GM19238 (cell line): Measurements from ENCODE around the gene KCNJ1.

Source experiments
- DNase-seq: peaks from one replicate; pipeline ENCODE4 v3.0.0; 2011; ENCODE audit warnings: low spot score; ENCODE audit not compliant: insufficient read length

The KCNJ1 gene

DNA sequence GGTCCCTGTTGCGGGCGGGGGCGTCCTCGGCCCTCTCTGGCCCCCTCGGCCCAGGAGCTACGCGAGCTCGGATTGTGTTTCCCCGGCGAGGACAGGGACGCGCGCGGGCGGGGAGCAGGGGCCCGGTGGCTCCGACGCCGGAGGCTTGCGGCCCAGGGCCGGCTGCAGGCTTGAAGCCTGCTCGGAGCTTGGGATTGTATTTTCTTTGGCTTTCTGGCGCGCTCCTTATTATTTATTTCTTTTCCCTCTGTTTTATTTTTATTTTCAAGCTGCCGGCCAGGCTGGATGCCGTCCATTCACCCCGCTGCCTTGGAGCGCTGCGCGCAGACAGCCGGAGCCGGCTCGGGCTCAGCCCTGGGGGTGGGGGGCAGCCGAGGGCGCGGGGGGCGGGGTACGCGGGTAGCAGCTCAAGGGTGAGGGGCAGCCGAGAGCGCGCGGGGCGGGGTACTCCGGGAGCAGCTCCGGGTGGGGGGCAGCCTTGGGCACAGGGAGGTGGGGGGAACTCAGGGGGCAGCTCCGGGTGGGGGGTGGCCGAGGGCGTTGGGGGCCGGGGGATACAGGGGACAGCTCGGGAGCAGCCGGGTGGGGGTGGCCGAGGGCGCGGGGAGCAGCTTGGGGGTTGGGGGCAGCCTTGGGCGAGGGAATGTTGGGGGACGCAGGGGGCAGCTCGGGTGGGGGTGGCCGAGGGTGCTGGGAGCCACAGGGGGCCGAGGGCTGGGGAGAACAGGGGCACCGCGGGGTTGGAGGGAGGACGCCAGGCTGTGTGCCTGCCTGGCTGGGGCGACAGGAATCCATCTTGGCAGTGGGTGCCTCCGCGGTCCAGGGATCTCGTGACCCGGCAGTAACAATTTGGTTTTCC lies 42.7 kb downstream of the KCNJ1 start:
- DNase-seq: no peak

DNA sequence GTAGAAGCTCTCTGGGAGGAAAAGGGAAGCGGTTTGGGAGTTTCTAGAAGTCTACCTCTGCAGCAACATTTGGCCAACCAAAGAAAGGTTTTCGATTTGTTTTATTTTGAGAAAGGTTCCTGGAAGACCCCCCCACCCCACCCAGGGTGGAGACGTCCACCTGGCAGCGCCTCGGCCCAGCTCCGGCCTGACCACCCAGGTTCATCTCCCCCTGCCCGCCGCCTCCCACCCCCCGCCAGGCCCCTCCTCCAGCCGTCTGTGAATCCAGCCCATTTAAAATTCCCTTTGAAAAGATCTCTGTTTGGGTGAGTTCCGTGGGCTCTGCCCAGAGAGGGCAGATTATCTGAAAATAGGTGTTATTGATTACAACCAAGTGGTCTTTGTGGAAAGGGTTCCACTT lies 43.3 kb downstream of the KCNJ1 start:
- no peak for DNase-seq

DNA sequence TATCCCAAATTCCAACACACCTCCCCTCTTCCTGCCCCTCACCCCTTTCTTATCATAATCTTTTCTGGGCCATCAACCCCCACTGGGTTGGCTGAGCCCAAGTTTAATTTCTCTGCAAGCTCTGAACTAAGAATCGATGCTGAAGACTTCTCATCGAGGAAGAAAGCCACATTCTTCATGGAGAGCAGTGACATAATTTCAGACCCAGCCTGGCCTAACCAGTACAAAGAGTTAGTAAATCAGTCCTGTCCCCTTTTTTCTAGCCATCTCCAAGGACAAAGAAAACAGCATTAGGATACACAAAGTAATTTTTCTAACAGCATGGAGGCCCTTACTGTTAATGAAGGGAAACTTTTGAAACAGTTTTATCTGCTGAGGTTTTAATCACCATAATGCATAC lies 45.0 kb downstream of the KCNJ1 start:
- DNase-seq: no peak

DNA sequence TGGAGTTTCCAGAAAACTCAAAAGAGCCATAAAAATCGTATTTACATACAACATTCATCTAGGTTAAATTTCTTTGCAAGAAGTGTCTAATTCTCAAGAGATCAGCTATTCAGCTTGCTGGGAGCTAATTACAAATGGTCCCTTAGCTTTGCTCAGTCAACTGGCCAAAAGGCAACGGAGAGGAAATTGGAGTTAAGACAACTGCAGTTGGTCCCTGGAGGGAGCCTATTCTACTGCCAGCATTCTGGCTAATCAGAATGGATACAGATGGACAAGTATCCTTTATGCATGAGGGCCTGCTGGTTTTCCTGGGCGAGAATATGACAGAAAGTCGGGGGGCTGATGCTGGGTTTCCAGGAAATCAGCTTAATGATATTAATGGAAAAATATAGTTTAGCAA lies 45.5 kb downstream of the KCNJ1 start:
- DNase-seq: no peak

DNA sequence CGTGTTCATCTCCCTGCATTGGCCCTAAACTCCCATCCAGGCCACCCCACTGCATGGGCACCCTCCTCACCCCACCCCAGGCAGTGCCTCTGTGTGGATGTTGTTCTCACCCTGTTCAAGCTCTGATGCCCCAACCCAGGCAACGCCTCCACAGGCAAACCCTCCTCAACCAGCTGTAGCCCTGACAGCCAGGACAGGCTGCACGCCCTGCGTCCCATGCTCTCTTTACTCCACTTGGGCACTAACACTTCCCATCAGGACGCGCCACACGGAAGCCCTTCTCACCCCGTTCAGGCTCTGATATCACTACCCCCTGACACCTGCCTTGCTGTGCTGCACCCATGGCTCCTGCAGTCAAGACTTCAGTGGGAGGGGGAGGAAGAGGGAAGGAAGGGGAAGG lies 47.9 kb downstream of the KCNJ1 start:
- no peak for DNase-seq

DNA sequence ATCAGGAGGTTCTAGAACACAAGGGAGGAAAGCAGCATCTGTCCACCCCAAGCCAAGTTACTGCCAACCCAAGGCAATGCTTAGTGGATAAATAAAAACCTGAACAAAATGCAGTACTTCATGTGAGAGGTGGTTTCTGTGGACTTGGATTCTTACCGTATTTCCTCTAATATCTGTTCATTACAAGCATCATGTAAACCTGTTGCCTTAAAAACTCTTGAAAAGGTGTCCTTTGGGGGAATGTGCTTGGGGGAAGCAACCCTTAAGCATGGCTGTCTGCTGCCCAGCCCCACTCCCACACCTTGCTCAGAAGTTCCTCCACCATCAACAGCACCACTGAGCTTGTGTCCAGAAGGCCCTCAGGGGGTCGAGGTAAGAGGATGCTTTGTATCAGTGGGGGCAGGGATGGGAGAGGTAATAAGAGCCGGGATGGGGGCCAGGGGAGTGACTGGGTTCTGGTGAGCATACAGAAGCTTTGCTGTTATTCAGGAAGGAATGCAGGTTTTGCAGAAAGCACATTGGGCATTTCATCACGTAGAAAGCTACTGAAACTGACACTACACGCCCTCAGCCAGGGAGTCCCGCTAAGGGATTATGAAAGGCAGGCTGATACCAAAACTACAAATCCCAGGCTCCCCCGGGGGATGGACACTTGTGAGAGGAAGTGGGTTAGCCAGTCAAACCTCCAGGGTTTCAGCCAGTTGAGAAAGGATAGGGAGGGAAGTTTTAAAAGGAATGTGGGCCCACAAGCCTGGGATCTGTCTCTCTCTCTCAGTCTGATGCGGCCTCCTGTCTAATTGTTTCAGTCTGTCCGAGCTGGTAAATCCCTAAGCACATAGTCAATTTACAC lies 52.0 kb downstream of the KCNJ1 start:
- DNase-seq: no peak

DNA sequence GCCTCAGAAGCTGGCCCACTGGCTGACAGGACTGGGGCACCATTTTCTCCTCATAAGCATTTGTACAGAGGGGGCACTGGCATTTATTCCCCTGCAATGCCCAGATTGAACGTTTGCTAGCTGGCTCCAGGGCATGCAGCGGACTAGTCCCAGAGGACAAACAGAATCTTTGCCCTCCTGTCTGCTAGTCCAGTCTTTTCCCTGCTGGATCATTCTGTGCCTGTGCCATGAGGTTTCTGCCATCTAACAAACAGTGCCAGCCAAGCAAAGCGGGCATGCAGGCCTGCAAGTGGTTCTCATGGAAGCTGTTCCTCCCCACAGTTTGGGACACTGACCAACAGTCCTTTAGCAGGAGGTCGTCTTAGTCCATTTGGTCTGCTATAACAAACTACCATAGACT lies 53.4 kb downstream of the KCNJ1 start:
- DNase-seq: no peak

DNA sequence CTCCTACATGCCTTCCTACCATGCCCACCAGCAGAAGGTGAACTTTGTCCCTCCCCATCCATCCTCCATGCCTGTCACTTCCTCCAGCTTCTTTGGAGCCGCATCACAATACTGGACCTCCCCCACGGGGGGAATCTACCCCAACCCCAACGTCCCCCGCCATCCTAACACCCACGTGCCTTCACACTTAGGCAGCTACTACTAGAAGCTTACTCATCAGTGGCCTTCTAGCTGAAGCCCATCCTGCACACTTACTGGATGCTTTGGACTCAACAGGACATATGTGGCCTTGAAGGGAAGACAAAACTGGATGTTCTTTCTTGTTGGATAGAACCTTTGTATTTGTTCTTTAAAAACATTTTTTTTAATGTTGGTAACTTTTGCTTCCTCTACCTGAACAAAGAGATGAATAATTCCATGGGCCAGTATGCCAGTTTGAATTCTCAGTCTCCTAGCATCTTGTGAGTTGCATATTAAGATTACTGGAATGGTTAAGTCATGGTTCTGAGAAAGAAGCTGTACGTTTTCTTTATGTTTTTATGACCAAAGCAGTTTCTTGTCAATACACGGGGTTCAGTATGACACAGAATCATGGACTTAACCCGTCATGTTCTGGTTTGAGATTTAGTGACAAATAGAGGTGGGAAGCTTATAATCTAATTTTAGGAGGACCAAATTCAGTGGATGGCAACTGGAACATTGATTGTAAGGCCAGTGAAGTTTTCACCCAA lies 56.1 kb downstream of the KCNJ1 start:
- DNase-seq: no peak

DNA sequence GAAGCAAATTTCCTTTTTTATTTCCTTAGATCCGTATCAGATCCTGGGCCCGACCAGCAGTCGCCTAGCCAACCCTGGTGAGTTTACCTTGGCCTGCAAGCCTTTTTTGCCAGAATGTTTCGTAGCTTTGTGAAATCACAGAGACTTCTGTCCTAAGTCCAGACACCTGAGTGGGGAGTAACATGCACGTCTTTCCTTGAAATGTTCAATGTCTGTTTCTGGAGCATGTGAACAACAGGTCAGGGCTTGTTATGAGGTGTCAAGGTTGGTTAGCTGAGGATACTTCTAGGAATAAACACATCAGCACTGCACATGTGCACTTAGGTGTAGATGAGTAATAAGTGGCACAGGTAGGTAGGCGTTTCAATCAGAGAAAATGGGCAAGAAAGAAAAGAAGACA lies 58.0 kb downstream of the KCNJ1 start:
- no peak for DNase-seq

DNA sequence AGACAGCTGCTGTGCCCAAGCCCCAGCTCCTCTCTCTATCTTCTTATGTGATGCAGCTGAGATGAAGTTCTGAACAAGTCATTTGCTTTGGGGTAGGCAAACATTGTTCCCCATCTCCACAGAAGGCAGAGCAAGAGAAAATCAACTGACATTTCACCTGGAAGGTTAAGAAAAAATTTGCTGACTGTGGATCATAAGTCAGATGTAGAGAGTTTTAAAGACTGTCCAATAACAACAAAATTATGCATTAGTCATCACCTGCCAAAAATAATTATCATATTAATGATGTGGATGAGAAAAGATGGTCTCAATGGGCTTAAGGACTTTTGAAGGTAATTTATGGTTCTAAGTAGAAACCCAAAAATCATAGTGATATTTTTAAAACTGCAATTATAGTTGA lies 59.2 kb downstream of the KCNJ1 start:
- no peak for DNase-seq

DNA sequence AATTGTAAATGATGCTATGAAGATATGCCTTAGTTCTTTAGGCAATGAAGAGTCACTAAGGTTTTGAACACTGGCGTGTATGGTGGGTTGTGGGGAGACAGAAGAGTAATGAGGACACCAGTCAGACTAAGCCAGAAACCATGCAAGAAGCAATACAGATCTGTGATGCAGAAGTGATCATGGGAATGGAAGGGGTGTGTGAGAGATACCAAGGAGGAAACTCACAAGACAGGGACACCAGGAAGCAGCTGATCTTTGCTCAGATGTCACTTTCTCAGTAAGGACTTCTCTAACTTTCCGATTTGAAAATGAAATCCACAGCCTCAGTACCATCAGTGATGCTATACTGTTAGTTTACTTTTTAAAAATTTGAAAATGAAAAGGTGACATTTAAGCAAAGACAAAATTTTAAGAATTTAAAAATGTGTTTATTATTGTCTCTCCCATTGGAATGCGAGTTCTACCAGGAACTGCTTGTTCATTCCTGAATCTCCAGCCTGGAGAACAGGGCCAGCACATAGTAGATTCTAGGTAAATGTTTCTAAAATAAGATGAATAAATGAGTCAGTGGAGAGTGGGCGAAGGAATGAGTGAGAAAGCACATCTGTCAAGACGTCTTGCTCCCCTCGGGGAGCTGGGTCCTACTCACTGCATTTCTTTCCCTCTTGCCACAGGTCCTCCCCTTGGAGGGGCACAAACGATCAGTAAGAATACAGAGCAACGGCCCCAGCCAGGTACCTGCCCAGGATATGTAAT lies 60.4 kb downstream of the KCNJ1 start:
- no peak for DNase-seq

DNA sequence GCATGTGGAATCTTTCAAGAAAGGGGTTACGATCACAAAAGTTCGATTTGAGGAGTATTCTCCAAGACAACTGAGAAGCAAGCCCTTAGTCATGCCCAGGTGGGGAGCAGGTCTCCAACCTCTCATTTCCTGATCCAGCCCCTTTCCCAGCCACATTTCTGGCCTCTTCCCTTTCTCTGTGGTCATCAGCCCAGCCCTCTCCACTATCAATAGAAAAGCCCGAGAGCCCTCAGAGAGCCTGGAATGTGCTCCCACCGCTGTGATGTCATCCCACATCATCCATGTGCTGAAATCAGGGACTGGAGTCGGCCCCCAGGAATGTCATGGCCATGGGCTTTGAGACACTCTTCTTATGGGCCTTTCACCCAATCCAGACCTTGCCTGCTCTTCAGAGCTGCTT lies 62.6 kb downstream of the KCNJ1 start:
- no peak for DNase-seq

DNA sequence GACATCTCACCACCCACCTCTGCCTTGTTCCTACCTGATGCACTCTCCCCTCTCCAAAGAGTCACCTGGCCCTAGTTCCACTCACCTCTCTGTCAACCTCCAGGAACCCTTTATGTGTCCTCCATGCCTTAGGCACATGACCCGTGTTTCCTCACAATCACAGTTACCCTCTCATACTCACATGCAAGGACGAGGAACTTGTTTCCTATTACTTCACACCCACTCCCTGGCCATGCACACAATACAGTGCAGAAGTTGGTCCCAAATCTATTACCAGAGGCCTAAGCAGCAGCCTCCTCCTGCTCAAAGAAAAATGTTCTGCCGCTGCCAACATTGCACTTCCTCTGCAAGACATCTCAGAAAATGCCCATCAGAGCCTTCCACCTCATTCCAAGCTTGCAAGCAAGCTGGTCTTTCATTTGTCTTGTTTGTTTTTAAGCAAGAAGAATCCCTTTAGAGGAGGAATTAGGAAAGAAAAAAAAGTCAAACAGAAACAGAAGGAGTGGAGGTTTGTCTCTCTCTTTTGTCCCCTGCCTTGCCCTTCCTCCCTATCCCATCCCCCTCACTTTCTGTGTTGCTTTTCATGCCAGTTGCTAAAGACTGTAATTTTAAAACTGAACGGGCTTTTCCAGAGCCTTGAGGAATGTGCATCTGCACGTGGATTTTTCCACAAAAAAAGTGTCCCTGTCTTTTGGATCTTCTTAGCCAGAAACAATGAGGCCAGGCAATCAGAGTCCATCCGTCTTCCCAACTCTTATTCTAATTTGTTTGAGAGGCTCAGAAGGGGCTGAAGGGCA lies 63.4 kb downstream of the KCNJ1 start:
- DNase-seq: no peak

DNA sequence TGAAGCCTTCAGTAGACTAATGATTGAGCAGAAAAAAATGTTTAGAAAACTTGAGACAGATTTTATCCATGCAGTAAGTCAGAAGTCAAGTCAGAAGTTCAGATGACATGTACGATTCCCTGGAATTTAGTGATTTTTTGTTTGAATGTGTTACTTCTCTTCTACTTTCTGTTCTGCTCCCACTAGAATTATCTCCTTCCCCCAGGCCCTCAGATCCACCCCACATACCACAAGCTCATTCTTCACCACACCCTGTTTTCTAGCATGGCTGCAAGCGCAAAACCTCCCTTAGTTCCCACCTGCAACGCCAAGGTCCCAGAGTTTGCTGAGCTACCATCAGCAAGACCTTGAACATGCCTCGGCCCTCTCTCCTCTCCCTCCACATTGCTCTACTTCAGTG lies 64.1 kb downstream of the KCNJ1 start:
- DNase-seq: no peak

DNA sequence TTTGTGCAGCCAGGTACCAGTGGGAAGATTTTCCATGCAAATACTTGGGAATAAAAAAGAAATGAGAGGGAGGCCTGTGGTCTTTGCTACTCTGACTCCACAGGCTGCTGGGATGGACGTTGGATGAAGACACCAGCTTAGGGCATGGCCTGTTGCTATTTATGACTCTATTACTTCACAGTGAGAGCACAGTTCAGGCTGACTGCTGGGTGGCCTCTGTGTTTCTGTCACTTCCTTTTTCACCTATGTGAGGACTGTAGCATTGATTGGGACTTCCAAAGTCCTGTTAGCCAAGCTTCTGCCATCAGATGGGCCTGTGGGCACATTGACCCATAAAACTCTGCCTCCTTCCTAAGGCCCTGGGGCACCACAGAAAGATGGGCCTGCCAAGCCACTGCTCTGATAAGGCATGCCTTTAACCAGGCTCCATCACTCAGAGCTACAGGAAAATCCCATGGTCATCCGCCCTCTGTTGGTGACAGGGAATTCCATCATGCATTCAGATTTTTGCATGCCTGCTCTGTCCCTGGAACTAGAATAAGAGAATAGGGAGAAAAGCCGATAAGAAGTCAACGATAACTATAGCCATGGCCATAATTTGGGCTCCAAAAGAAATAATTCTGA lies 64.6 kb downstream of the KCNJ1 start:
- DNase-seq: no peak

DNA sequence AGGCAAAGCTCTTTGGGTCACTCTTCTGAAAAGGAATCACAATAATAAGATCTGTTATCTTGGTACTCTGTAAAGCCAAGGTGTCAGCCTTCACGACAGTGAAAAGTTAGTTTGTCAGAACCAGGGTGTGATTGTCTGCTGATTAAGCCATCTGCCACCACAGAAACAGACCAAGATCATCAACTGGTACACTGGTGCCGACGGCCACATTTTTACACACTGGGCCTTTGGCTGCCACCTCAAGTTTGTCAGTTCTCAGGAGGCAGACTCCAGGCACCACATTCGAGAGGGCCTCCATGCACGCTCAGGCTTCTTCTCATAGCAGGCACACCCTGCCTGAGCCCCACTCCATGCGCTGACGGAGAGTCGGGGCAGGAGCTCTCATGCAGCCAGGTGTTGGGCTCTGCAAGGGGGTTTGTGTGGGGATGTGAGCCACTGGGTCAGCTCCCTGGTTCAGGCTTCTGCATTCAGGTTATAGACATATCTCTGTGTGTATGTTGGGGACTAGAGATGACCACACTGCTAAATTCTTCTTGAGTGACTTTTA lies 66.2 kb downstream of the KCNJ1 start:
- DNase-seq: no peak

DNA sequence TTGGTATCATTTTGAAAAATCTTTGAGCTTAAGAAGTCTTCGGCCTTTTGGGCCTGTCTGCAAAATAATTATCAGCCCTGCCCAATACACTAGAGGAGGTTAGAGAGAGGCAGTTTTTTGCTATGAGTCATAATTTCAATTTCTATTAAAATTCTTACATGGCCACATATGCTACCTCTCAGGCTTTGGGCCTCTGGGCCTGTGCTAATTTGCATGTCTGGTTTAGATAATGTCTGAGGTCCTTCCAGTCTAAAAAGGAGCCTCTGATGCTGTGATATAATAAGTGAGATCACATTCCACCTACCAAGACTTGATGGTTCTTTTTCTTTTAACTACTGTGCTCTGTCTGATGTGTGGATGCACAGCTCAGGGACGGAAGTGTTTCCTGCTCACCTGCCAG lies 70.8 kb downstream of the KCNJ1 start:
- DNase-seq: peak; percentile 35

DNA sequence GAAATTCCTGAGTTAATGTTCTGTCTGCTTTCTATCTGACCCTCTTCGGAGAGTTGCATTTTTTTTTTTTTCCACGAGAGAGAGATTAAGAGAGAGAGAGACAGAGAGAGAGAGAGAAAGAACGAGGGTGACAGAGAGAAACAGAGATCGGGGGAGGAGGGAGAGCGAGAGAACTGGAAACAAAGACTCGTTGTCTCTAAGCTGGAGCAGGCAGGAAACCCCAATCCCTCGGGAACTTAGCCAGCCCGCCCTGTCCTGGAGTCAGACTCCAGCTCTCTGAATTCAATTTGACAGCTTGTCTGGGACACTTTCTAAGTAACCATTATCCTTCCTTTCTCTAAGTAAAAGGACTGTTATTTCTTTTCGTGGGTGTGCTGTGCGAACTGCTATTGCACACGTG lies 76.9 kb downstream of the KCNJ1 start:
- no peak for DNase-seq

DNA sequence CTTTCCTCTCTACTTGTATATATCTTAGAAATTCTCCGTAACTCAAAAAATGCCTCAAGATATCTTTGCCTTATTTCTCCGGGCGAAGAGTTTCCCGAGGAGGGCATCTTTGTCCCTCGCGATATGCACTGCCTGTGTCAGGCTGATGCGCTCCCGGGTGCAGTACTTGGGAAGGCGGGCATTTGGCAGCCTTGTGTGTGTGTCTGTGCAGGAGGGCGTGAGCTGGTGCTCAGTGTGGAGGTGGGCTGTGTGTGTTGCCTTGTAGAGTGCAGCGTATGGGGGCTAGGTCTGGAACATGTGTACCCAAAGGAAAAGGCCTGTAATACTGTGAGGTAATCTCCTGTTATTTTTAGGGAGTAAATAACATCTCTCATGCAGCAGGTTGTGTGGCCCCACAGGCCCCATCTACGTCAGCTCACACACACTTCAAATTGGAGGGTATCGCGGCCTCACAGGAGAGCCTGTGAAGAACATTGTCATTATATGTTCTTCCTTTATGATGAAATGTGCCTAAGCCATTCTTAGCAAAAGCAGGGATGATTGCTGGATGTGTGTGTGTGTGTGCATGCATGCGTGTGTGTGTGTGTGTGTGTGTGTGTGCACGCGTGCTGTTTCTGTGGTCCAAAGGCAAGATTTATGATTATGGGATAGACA lies 77.5 kb downstream of the KCNJ1 start:
- no peak for DNase-seq
